GM19351 (cell line): ENCODE data around the gene FOXO3.
"Not testable (repeated sequence)": the region's sequence is repeated elsewhere in the genome, so short reads cannot be mapped to it uniquely, and the experiment has no call there.

ENCODE experiments used
- ATAC-seq: cut with Tn5 transposase; IDR thresholded peaks from one replicate; pipeline ENCODE4 v1.9.1; 2021; ENCODE audit warnings: mild to moderate bottlenecking, moderate library complexity; ENCODE audit not compliant: unreplicated experiment

FOXO3 gene

DNA sequence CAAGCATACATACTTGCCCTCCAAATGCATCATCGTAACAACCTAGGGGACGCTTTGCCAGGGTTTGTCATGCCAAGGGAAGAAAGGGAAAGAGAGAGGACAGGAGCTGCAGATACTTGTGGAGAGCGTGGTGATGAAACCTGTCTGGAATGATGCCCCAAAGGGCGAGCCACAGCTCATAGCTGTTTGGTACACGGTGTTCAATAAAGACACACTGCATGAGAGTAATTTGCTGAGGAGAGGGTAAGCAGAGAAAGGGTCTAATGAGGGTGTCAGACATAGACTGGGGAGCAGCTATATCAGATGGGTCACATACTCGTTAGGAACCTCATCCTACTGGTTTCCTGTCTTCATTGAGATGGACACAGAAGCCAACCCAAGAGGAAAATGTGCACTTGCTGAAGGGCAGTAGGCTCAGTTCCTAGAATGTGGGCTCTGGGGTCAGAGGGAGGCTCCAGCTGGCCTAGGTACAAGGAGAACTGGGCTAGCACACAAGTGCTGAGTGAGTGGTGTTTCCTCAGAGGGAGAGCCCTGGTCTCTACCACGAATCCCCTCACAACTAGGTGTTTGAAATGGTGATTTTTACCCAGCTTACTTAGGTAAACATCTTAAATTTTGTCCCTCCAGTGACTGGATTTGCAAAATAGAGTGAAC, 5.2 kb upstream of the FOXO3 start:
- ATAC-seq, result no peak

GRCh38 chr6:108556250-108556649, 4.5 kb upstream of the FOXO3 start:
- no peak for ATAC-seq

GRCh38 chr6:108556866-108557493, 3.7 kb upstream of the FOXO3 start:
- no peak for ATAC-seq

GRCh38 chr6:108557494-108558371, 3.0 kb upstream of the FOXO3 start:
- ATAC-seq, result no peak

DNA sequence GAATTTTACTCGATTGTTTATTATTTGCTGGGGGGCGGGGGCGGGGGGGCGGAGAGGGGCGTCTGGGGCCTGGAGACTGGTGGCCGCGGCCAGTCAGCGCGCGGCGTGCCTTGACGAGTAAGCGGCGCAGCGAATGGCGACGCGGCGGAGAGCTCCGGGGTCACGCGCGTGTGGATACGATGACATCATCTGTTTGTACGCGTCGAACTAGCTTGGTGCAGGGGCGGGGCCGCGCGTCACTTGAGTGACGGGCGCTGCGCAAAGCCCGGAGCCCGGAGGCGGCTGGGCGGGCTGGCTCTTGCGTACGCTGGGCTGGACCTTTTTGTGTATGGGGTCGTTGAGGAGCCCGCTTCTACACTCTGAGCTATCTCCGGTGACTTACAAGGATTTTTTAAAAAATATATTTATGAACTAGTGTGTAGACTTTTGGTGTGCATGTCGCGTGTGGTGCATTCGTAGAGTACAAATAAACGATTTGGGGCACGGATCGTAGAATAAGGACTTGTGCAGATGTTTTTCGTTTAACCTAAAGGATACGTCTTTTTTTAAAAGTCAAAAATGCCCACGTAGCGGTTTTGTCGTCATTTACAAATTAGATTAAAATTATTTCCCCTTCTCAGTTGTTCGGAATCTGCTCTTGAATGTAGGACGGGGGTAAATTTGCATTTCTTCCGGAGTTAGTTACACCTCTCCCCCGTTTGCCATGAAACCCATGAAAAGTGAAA, 2.2 kb upstream of the FOXO3 start:
- ATAC-seq, result peak; percentile 50

DNA sequence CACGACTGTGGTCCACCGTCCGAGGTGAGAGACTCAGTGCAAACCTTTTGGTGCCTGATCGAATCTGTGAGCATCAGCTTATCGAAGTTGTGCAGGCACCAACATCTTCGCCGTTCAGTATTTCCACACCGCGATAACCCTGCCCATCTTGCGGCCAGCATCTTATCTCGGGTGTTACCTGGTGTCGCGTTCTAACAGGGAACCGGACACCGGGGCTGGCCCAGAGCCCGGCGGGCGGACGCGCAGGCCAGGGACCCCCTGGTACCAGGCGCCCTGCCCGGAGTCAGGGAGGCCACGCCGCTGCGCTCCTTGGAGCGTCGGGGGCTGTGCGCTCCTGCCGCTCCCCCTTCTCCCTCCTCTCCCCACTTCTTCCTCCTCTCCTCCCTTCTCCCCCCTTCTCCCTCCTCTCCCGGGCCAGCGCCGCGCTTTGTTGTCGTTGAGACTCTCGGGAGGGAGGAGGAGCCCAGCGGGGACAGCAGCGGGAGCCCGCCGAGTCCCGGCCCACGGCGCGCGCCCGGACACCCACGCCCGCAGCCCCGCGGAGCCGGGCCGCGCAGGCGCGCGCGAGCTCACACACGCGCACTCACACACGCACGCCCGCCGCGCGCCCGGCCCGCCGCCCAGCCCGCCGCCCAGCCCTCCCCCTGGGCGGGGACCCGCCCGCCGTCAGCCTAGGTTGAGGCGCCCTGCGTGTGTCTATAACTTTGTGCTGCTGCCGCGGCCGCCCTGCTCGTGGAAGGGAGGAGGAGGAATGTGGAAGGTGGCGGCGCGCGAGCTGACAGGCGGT, 1.4 kb upstream of the FOXO3 start:
- peak; percentile 44 for ATAC-seq

DNA sequence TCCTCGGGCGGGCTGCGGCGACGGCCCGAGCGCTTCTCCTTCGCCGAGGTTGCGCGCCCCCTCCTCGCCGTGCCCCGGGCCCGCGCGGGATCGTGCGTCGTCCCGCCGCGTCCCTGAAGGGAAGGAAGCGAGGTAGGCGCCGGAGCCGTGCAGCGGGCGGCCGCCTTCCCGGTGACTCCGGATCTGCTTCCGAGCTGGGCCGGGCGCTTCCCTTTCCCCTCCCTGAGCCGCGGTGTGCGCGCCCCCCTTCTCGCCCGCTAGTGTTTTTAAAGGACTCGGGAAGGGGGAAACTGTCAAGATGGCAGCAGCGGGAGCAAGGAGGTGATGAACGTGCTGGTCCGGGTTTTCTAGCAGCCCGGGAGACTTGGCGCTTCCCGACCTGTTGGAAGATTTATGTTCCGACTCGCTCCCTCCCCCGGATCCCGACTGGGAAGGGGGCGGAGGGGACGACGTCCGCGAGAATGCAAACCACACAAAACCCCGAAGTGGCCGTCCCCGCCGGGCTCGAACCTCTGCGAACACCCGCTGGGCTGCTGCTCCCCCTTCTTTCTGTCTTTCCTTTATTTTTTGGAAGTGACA, 744 bp upstream of the FOXO3 start:
- ATAC-seq, result peak; percentile 2

GRCh38 chr6:108561309-108561647, 561 bp downstream of the FOXO3 start:
- ATAC-seq, result not testable (repeated sequence)

DNA sequence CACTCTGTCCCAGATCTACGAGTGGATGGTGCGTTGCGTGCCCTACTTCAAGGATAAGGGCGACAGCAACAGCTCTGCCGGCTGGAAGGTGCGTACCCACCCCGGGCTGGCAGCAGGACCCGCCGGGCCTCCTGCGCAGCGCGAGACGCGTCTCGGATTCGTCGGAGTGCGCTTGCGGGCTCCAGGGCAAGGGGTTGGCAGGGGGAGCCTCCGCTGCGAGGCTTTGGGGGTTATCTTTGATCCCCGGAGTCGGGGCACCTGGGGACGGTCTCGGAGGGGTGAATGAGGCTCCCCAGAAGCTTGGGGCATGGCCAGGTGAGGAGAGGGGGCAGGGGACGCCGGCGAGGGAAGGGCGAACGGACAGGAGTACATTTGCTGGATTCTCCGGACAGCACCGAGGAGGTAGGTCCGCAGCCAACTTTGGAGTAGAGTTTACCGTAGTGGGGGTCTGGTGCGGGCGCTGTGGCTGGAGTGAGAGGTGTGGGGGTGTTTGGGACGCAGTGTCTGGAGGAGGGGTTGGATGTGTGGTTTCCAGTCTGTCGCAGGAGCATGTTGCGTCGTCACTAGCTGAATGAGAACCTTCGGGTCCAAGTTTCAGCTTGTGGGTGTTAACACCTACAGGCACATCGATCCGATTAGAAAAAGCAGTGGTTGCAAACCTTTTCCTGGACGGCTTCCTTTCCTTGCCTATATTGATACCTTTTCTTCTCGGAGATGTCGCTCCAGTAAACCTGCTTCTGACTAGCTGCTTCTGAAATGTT, 1.2 kb downstream of the FOXO3 start:
- ATAC-seq, result no peak

DNA sequence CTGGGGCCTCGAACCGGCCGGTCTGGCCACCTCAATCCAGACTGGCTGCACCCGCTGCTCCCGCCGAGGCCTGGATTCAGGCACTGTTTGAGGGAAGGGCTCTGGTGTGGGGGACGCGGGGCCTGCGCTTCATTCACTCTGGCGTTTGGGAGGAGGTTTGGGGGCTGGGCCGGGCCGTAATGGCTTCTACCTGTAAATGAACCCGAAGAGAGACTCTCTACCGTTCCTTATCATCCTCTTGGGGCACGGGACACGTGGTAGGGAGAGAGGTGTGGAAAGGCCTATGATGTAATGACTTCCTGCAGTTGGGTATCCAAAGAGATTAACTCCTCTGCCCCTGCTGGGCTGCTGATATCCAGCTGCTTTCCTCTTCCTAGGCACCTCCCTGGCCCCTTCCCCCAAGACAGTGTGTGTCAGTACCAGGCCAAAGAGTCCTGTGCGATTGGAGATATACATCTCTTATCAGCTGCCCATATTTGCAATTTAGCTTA, 1.8 kb downstream of the FOXO3 start:
- no peak for ATAC-seq

GRCh38 chr6:108563292-108563691, 2.6 kb downstream of the FOXO3 start:
- no peak for ATAC-seq

GRCh38 chr6:108564178-108564577, 3.5 kb downstream of the FOXO3 start:
- ATAC-seq, result no peak

DNA sequence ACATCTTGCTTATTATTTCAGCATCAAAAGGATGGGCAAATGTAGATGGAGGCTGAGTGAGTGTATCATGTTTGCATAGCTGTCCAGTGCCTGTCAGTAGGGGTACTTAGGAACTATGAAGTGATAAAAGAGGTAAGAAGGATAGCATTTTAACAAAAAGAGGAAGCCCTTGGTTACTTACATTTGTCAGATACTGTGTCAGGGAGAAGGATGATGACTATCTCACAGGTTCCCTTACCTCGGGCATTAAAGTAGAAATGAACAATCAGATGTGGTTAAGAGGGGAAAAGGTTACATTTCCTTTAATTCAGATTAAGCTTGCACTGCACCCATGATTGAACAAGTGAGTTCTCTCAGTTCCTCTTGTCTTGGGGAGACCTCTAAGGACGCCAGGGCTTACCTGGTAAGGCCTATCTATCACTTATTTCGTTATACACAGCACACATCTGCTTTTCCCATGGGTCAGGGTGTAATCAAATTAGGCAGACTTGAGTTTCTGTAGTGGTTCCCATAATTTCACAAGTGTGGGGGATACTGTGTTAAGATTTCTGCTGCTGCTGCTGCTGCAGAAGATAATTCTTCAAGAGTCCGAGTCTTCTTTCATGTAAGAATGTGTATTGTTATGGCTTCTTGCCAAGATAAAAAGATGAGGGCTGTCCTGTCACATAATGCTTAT, 4.5 kb downstream of the FOXO3 start:
- ATAC-seq, result peak; percentile 78

GRCh38 chr6:108565893-108566292, 5.2 kb downstream of the FOXO3 start:
- ATAC-seq, result peak; percentile 40

GRCh38 chr6:108566406-108566805, 5.7 kb downstream of the FOXO3 start:
- ATAC-seq, result no peak

DNA sequence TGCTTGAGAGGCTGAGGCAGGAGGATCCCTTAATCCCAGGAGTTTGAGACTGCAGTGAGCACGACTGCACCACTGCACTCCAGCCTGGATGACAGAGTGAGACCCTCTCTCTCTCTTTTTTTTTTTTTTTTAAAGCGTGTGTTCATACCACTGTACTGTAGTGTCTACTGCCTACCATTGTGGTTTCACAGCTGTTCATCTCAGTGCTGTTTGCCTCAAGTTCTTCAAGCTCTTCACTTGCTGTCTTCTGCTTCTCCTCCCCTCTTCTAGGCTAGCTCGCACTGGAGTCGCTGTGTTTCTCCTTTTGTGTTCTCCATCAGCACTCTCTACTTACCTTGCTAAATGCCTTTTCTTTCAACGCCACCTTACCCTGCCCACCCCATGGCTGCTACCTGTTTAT, 7.4 kb downstream of the FOXO3 start:
- ATAC-seq, result no peak

DNA sequence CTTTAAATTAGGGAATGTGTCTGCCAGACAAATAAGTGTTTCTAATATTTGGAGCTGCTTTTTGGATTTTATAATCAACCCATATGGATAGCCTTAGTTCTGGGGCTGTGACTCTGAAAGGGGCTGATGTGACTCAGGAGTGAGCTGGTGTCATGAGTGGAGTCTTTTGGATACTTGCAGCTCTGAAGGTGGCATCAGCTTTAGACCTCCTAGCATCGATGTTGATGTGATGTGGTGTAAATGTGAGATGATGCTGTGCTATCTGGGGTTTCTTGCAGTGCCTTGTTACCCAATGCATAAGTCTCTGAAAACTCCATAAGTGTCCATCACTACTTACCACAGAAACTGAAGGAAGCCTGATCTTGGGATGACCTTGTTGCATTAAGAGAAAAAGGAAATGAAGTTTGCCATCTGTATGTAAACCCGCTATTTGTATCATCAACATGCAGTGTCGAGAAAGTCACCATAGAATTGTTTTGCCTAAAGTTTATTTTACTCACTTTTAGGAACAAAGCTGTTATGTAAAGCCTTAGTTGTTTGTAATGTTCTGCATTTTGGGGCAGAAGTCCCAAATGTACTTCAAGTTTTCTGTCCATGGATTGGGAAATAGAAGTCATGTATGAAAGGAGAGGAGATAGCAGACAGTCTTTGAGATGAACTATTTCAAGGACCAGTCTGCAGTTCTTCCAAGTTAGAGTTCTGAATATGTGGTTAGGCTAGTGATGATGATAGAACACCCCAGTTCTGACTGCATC, 8.0 kb downstream of the FOXO3 start:
- ATAC-seq, result no peak

DNA sequence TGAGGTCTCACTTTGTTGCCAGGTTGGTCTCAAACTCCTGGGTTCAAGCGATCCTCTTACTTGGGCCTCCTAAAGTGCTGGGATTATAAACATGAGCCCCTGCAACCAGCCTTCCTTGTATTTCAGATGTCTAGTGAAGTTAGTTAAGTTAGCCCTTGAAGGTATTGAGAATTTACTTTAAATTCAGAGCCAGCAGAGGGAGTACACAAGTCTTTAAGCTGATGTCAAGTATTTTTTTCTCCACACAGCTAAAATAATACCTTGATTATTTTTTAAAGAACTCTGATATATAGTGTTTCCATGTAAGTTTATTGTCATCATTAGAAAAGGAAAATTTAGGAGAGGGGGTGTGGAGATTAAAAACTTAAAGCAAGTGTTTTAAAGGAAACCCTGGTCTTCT, 9.8 kb downstream of the FOXO3 start:
- no peak for ATAC-seq
